Effector CD4-positive, alpha-beta T cell (primary cell): ENCODE measurements around the gene SASH1.

Experiments used
- DNase-seq: peaks from one replicate; pipeline ENCODE4 v3.0.0-alpha.2; 2020

SASH1 gene

GRCh38 chr6:148599967-148600426, 257.4 kb downstream of the SASH1 start:
- no peak for DNase-seq
